Effector memory CD8-positive, alpha-beta T cell (primary cell): Measurements from ENCODE around the gene CREB3L2.
"Not testable (repeated sequence)": the region's sequence is repeated elsewhere in the genome, so short reads cannot be mapped to it uniquely, and the experiment has no call there.

Experiments used
- ATAC-seq: fragments of 150-1000 bp; cut with Tn5 transposase; replicated peaks from 2 replicates; pipeline ENCODE4 v1.10.0; 2021; ENCODE audit warnings: mild to moderate bottlenecking, moderate library complexity
- DNase-seq, 3 experiments: peaks; one replicate each; pipeline ENCODE4 v3.0.0; 2021
- H3K27ac Mint-ChIP-seq, 2 donors: one replicate each; pipeline ENCODE4 v1.8.0; 2022; ENCODE audit warnings: mild to moderate bottlenecking in 2 of 2, mixed read lengths in 2 of 2, moderate library complexity in 2 of 2
- H3K27me3 Mint-ChIP-seq, 2 donors: one replicate each; pipeline ENCODE4 v1.8.0; 2022; ENCODE audit warnings: mixed read lengths in 2 of 2
- H3K36me3 Mint-ChIP-seq: one replicate; pipeline ENCODE4 v1.8.0; 2022; ENCODE audit warnings: mild to moderate bottlenecking, moderate library complexity, mixed read lengths; ENCODE audit not compliant: insufficient read depth
- H3K4me1 Mint-ChIP-seq, 2 donors: one replicate each; pipeline ENCODE4 v1.8.0; 2022; ENCODE audit warnings: low read depth in 2 of 2, mixed read lengths in 2 of 2
- H3K4me3 Mint-ChIP-seq, 2 donors: one replicate each; pipeline ENCODE4 v1.8.0; 2022; ENCODE audit warnings: mild to moderate bottlenecking in 2 of 2, mixed read lengths in 2 of 2, moderate library complexity in 2 of 2
- H3K9me3 Mint-ChIP-seq, 2 donors: one replicate each; pipeline ENCODE4 v1.8.0; 2022; ENCODE audit warnings: mixed read lengths in 2 of 2
- total RNA-seq, 9 experiments: gene quantifications; one replicate each; lab custom pipeline; 2026; lab: John Stamatoyannopoulos, UW

CREB3L2 gene, protein sequence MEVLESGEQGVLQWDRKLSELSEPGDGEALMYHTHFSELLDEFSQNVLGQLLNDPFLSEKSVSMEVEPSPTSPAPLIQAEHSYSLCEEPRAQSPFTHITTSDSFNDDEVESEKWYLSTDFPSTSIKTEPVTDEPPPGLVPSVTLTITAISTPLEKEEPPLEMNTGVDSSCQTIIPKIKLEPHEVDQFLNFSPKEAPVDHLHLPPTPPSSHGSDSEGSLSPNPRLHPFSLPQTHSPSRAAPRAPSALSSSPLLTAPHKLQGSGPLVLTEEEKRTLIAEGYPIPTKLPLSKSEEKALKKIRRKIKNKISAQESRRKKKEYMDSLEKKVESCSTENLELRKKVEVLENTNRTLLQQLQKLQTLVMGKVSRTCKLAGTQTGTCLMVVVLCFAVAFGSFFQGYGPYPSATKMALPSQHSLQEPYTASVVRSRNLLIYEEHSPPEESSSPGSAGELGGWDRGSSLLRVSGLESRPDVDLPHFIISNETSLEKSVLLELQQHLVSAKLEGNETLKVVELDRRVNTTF
- total RNA-seq: 24.3 to 78.0 (median 34.6) reads per million in 9 experiments

DNA sequence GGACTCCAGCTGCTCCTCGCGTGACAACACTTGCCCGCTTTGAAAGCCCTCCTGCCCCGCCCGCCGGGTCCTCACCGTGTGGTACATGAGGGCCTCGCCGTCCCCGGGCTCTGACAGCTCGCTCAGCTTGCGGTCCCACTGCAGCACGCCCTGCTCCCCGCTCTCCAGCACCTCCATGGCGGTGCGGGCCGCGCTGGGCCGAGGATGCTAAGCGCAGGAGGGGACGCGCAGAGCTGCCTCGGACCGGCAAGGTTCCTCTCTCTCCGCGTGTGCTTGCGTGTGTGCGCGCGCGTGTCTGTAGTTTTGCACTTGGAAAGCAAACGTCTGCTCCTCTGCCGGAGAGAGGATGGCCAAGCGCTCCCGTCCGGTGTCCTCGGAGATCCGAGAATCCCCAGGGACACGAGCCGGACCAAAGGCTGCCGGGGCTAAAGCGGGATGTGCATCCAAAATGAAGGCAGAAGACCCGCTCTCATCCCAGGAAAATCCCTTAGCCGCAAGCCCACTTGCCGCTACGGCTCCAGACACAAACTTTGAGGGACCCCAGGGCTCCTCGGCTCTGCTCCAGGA lies at the start of gene CREB3L2:
TSS of gene CREB3L2 (minus strand) at position 558 of the 567 bp plus-strand sequence. CDS start at position 177, 381 bp downstream.
- ATAC-seq (peak; percentile 66), DNase-seq (peak; percentile 61 to 71 (median 69))
- Mint-ChIP-seq H3K9me3 (no peaks in the 10 kb centered on the region), H3K36me3 (peaks cover 15% of the 10 kb centered on the region), H3K27me3 (no peaks in the 10 kb centered on the region), H3K4me3 (peak within 1 kb of the TSS; percentile 89 to 98), H3K4me1 (peaks cover 24 to 27% of the 10 kb centered on the region in 2 donors), H3K27ac (peak within 1 kb of the TSS; percentile 95 to 97)

DNA sequence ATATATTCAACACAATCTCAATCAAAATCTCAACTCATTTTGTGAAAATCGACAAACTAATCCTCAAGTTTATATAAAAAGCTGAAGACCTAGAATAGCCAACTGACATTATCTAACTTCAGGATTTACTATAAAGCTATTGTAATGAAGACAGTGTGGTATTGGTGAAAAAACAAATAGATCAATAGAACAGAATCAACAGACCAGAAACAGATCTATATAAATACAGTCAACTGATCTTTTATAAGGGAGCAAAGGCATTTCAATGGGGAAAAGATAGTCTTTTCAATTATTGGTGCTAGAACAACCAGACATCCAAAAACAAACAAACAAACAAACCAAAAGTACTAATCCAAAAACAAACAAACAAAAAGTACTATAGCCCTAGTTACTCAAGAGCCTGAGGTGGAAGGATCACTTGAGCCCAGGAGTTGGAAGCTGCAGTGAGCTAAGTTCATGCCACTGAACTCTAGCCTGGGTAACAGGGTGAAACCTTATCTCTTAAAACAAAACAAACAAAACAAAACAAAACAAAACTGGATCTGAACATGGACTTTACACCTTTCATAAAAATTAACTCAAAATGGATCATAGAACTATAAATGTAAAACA lies 47.7 kb upstream of the CREB3L2 start:
- Mint-ChIP-seq H3K4me1 (no peaks in the 10 kb centered on the region), H3K4me3 (no peak overlapping the region), H3K27me3 (peaks cover 16 to 39% of the 10 kb centered on the region in 2 donors), H3K36me3 (no peaks in the 10 kb centered on the region), H3K9me3 (no peaks in the 10 kb centered on the region), H3K27ac (no peak overlapping the region)
- ATAC-seq (no peak), DNase-seq (no peak)

DNA sequence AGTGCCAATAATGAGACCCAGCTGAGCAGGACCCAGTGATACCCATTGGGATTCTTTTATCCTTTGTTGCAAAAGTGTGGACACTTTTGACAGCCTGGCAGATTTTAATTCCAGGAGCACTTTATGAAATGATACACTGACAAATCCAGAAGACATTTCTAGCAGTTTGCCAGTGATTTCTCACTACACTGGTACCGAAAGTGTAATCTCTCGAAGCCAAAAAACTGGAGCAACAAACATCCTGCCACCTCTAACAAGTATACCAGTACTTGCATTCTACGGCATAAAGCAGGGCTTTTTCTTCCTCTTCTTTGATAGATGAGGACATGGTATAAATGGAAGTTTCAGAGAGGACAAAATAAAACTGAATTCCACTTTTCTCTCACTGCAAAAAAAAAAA lies 46.0 kb upstream of the CREB3L2 start:
- Mint-ChIP-seq H3K36me3 (no peaks in the 10 kb centered on the region), H3K27ac (no peak overlapping the region), H3K4me3 (no peak overlapping the region), H3K27me3 (peaks cover 19 to 41% of the 10 kb centered on the region in 2 donors), H3K9me3 (no peaks in the 10 kb centered on the region), H3K4me1 (no peaks in the 10 kb centered on the region)
- no peak for DNase-seq
- ATAC-seq: no peak

DNA sequence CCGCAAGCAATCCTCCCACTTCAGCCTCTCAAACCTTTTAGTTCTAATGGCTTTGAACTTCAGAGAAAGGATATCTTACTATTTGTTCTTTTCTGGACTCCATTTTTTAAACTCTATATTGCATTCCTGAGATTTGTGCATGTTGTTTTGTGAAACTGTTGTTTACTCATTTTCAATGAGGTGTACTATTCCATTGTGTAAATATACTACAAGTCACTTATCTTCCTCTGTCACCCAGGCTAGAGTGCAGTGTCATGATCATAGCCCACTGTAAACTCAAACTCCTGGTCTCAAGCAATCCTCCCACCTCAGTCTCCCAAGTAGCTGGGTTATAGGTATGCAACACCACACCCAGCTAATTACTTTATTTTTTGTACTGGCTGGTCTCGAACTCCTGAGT lies 43.0 kb upstream of the CREB3L2 start:
- DNase-seq (no peak), ATAC-seq (no peak)
- Mint-ChIP-seq H3K27me3 (peaks cover 35 to 57% of the 10 kb centered on the region in 2 donors), H3K27ac (no peak overlapping the region), H3K36me3 (no peaks in the 10 kb centered on the region), H3K4me3 (no peak overlapping the region), H3K4me1 (no peaks in the 10 kb centered on the region), H3K9me3 (no peaks in the 10 kb centered on the region)

DNA sequence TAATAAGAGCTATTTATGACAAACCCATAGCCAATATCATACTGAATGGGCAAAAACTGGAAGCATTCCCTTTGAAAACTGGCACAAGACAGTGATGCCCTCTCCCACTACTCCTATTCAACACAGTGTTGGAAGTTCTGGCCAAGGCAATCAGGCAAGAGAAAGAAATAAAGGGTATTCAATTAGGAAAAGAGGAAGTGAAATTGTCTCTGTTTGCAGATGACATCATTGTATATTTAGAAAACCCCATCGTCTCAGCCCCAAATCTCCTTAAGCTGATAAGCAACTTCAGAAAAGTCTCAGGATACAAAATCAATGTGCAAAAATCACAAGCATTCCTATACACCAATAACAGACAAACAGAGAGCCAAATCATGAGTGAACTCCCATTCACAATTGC lies 38.2 kb upstream of the CREB3L2 start:
- not testable (repeated sequence) for H3K36me3 Mint-ChIP-seq, H3K4me3 Mint-ChIP-seq, H3K27ac Mint-ChIP-seq, H3K9me3 Mint-ChIP-seq, DNase-seq, ATAC-seq, H3K4me1 Mint-ChIP-seq
- H3K27me3 Mint-ChIP-seq: peaks cover 49 to 51% of the 10 kb centered on the region in 2 donors

DNA sequence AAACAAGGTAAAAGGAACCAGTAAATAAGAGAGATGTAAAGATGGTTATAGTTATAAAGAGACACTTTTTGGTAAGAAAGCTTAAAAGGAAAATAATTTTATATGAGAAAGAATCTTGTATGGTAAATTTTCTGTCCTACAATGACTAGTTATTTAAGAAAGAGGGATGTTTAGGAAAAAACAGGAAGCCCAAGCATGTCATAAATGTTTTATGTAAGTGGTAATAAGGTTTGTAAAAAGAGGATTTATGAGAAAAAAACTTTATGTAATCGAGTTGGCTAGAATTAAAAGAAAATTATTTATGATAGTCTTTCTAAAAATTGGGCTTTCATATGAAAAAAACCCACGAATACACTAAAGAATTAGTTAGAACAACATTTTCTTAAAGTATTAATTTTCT lies 34.2 kb upstream of the CREB3L2 start:
- no peaks in the 10 kb centered on the region for H3K36me3 Mint-ChIP-seq
- H3K27me3 Mint-ChIP-seq: peaks cover 47% of the 10 kb centered on the region in 2 donors
- no peak overlapping the region for H3K4me3 Mint-ChIP-seq
- no peaks in the 10 kb centered on the region for H3K4me1 Mint-ChIP-seq
- ATAC-seq (no peak), DNase-seq (no peak)
- H3K27ac Mint-ChIP-seq: no peak overlapping the region
- no peaks in the 10 kb centered on the region for H3K9me3 Mint-ChIP-seq

DNA sequence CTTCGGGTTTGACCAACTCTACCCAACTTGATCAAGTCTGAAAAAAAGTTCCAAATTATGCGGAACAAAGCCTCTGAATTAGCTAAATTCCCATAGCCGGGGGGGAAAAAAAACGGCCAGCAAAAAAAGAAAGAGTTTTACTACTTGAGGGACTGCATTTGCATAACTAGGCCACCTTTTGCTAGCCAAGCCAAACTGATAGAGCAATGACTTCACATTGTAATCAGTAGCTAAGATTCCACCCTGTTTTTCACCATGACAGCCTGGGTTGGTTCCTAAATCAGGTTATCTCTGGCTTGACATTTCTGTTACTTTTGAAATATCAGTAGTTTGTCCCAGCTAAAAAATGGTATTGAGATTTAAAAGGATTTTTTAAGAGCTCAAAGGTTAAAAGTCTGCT lies 31.4 kb upstream of the CREB3L2 start:
- H3K27ac Mint-ChIP-seq: no peak overlapping the region
- ATAC-seq: no peak

DNA sequence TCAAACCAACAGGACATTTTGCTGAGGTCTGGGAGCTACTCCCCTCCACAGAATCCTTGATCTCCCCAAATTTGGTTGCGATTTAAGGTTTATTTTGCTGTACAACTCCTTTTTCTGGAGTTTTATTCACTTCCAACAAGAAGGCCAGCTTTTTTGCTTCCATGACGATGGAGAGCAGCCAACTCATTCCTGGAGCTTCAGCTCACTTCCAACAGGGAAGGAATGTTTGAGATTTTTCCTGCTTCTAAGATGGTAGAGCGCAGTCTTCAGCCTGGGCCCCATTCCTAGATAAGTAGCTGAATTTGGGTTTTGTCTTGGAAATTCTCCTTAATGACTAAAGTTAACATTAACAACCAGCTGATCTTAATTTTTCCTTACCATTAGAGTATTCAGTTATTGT lies 30.9 kb upstream of the CREB3L2 start:
- no peak overlapping the region for H3K27ac Mint-ChIP-seq
- DNase-seq (no peak), ATAC-seq (no peak)
- peaks cover 23 to 37% of the 10 kb centered on the region in 2 donors for H3K27me3 Mint-ChIP-seq
- H3K36me3 Mint-ChIP-seq: no peaks in the 10 kb centered on the region
- H3K4me1 Mint-ChIP-seq: no peaks in the 10 kb centered on the region
- no peaks in the 10 kb centered on the region for H3K9me3 Mint-ChIP-seq
- H3K4me3 Mint-ChIP-seq: no peak overlapping the region

More for the DNA sequence above, 31.4 kb upstream of the CREB3L2 start:
- no peak overlapping the region for H3K4me3 Mint-ChIP-seq
- no peaks in the 10 kb centered on the region for H3K4me1 Mint-ChIP-seq
- H3K36me3 Mint-ChIP-seq: no peaks in the 10 kb centered on the region
- H3K27me3 Mint-ChIP-seq: peaks cover 23 to 38% of the 10 kb centered on the region in 2 donors
- no peak for DNase-seq
- H3K9me3 Mint-ChIP-seq: no peaks in the 10 kb centered on the region

DNA sequence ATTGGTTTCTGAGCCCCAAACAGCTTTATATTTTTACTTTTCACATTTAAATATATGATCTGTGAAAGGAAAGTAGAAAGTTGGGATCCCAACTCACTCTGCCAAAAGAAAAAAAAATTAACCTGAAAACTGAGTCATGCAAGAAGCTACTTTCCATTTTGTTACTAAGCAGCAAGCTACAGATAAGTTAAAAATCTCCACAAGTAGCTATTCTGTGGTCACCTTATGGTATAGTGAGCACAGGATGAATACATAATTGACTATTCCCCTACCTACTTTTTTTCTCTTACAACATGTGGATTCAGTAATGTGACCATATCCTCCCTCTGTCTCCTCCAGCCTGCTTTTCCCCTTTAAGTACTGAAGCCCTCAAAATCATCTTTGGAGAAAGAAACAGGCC lies 30.3 kb upstream of the CREB3L2 start:
- DNase-seq (no peak), ATAC-seq (no peak)
- H3K27ac Mint-ChIP-seq: no peak overlapping the region
- H3K27me3 Mint-ChIP-seq: peaks cover 28 to 36% of the 10 kb centered on the region in 2 donors
- H3K4me3 Mint-ChIP-seq: no peak overlapping the region
- H3K4me1 Mint-ChIP-seq: no peaks in the 10 kb centered on the region
- H3K9me3 Mint-ChIP-seq: no peaks in the 10 kb centered on the region
- no peaks in the 10 kb centered on the region for H3K36me3 Mint-ChIP-seq

DNA sequence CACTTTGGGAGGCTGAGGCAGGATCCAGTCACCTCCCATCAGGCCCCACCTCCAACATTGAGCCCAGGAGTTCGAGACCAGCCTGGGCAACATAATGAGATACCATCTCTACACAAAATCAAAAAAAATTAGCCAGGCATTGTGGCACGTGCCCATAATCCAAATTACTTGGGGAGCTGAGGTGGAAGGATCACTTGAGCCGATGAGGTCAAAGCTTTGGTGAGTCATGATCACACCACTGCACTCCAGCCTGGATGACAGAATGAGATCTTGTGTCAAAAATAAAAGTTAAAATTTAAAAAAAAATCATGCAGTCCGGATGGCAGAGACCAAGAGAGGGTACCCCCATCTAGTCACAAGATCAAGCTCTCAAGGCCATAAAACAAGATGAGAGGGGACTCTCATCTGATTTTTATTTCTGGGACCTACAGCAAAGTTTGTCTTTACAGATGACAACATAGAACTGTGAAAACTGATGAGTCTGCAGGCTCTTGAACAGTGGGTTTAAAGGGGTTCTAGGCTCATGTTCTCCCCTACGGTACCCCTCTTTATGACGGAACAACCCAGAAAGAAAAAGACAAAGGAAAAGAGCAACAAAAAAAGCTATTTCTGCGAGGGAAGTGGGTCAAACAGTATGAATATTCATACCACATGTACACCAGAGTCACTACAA lies 28.9 kb upstream of the CREB3L2 start:
- H3K27ac Mint-ChIP-seq: no peak overlapping the region
- no peaks in the 10 kb centered on the region for H3K4me1 Mint-ChIP-seq
- no peaks in the 10 kb centered on the region for H3K9me3 Mint-ChIP-seq
- H3K4me3 Mint-ChIP-seq: no peak overlapping the region
- DNase-seq (no peak), ATAC-seq (no peak)
- no peaks in the 10 kb centered on the region for H3K36me3 Mint-ChIP-seq
- H3K27me3 Mint-ChIP-seq: peaks cover 26 to 29% of the 10 kb centered on the region in 2 donors

DNA sequence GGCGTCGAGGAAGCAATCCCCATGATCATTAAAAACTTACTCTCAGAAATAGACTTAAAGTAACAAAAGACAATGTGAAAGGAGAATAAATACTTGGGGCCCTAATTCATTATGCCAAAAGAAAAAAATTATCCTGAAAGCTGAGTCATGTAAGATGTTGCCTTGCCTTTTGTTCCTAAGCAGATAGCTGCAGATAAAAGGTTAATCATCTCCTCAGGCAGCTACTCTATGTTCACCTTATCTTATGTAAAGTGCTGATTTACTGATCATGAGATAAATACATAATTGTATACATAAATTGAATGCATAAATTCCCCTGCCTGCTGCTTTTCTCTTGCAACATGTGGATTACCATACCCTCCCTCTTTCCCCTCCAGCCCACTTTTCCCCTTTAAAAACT lies 28.1 kb upstream of the CREB3L2 start:
- H3K9me3 Mint-ChIP-seq: no peaks in the 10 kb centered on the region
- H3K4me1 Mint-ChIP-seq: no peaks in the 10 kb centered on the region
- DNase-seq (no peak), ATAC-seq (no peak)
- H3K27me3 Mint-ChIP-seq: peaks cover 22 to 27% of the 10 kb centered on the region in 2 donors
- H3K27ac Mint-ChIP-seq: no peak overlapping the region
- no peaks in the 10 kb centered on the region for H3K36me3 Mint-ChIP-seq
- no peak overlapping the region for H3K4me3 Mint-ChIP-seq

DNA sequence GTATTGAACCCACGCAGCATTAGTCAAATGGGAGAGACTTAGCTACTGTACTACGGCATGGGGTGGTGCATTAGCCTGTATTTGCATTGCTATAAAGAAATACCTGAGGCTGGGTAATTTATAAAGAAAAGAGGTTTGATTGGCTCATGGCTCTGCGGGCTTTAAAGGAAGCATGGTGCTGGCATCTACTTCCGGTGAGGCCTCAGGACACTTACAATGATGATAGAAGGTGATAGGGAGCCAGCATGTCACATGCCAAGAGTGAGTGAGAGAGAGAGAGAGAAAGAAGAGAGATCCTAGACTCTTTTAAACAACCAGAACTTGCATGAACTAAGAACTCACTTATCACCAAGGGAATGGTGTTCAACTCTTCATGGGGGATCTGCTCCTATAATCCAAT lies 27.2 kb upstream of the CREB3L2 start:
- ATAC-seq (no peak), DNase-seq (no peak)
- no peak overlapping the region for H3K27ac Mint-ChIP-seq
- H3K36me3 Mint-ChIP-seq: no peaks in the 10 kb centered on the region
- H3K4me3 Mint-ChIP-seq: no peak overlapping the region
- no peaks in the 10 kb centered on the region for H3K9me3 Mint-ChIP-seq
- H3K4me1 Mint-ChIP-seq: no peaks in the 10 kb centered on the region
- peaks cover 16 to 20% of the 10 kb centered on the region in 2 donors for H3K27me3 Mint-ChIP-seq

DNA sequence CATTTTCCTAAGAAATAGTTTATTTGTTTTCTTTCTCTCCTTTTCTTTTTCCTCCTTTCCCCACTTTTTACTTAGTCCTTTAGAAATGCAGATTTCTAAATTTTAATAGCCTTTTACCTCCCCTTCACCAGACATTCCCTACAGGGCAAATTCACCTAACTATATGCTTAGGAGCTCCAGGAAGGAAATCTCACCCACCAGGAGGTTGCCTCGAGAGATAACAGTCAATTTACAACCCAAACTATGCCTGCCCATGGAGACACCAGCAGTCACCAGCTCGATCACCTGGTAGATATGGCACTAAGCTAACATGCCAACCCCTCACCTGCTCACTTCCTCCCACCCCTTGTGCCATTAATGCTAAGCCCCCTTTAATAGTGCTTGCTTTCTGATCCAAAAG lies 25.2 kb upstream of the CREB3L2 start:
- H3K4me3 Mint-ChIP-seq: no peak overlapping the region
- DNase-seq (no peak), ATAC-seq (no peak)
- H3K36me3 Mint-ChIP-seq: no peaks in the 10 kb centered on the region
- peaks cover 20% of the 10 kb centered on the region in 2 donors for H3K27me3 Mint-ChIP-seq
- no peaks in the 10 kb centered on the region for H3K9me3 Mint-ChIP-seq
- no peak overlapping the region for H3K27ac Mint-ChIP-seq
- no peaks in the 10 kb centered on the region for H3K4me1 Mint-ChIP-seq
